Prostate gland (tissue), 2 donors: Measurements from ENCODE around the gene ST7L. TPM values are rescaled to one million over a fixed set of nuclear protein-coding genes. Genes with fewer than 3 reads are reported as not detected.

Source experiments
- DNase-seq: peaks from one replicate; pipeline ENCODE4 v3.0.0-alpha.2; 2019; ENCODE audit warnings: low spot score
- H3K27ac ChIP-seq, 2 donors: fragments of 200-600 bp; sonication (generic); 2 replicates each; pipeline ENCODE4 v1.5.1; 2017 to 2019
- H3K27me3 ChIP-seq: fragments of 200-600 bp; sonication (generic); replicated peaks from 2 replicates; pipeline ENCODE4 v1.5.1; 2019; ENCODE audit not compliant: insufficient read depth
- H3K36me3 ChIP-seq, 2 donors: fragments of 200-600 bp; sonication (generic); 1 replicate in 1 of 2; 2 replicates in 1 of 2; pipeline versions ENCODE4 v1.5.1 to v1.8.1; 2017 to 2019
- H3K4me1 ChIP-seq: fragments of 200-600 bp; sonication (generic); replicated peaks from 2 replicates; pipeline ENCODE4 v1.5.1; 2019
- H3K4me3 ChIP-seq, 2 donors: fragments of 200-600 bp; sonication (generic); 2 replicates each; pipeline ENCODE4 v1.5.1; 2017 to 2019
- H3K9me3 ChIP-seq: fragments of 200-600 bp; sonication (generic); 2 replicates; pipeline ENCODE4 v1.5.1; 2017
- CTCF ChIP-seq, 4 experiments: fragments of 200-600 bp in 2 of 4; fragments of 450-650 bp in 2 of 4; sonication (generic) in 2 of 4; IDR thresholded peaks; 1 replicate in 3 of 4; 2 replicates in 1 of 4; pipeline ENCODE4 v1.5.1; 2016 to 2019; ENCODE audit warnings: antibody characterized with exemption in 4 of 4, mild to moderate bottlenecking in 2 of 4, moderate library complexity in 2 of 4
- POLR2A ChIP-seq: fragments of 450-650 bp; IDR thresholded peaks from one replicate; pipeline ENCODE4 v1.6.1; 2016; ENCODE audit warnings: antibody characterized with exemption, mild to moderate bottlenecking
- POLR2AphosphoS5 ChIP-seq: sonication (generic); formaldehyde crosslinking; IDR thresholded peaks from one replicate; pipeline ENCODE4 v1.6.1; 2017; ENCODE audit warnings: antibody characterized with exemption
- WGBS: methylation state at CpG from one replicate; pipeline ENCODE4 v1.1.5; 2018; 5-methylcytosine and 5-hydroxymethylcytosine counted together
- intact Hi-C: fragments of 100-400 bp; cut with DNase I; formaldehyde crosslinking; loops from one replicate; pipeline ENCODE4 v1.14.2; 2022
- total RNA-seq, 2 donors: library from RNA; depleted of rRNA; stranded (reverse); fragments of >200 nt; gene quantifications; one replicate each; pipeline ENCODE4 v1.1.0, GENCODE V29; 2016

The ST7L gene
- total RNA-seq, 2 donors from 2014 or later, result 22.7 to 28.4 TPM

DNA sequence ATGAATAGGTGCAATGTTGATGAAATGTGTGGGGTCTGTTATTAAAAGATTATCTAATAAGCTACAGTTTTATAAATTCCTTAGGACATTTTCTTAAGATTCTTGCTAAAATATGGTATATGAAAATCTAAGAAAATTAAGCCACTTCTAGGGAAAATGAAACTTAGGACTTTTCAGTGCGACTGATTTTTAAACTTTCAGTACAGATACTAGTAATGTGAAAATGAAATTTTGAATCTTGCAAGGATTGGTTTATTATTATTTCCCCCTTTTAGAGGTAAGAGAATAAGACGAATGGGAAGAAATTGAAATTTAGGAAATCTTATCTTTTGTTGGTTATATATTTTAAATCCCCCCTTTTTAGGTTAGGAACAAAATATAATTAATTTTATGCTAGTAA, 17.1 kb upstream of the ST7L start:
- no peak for DNase-seq
- Histone ChIP-seq H3K27me3 (no peaks in the 10 kb centered on the region), H3K36me3 (no peaks in the 10 kb centered on the region), H3K4me1 (no peaks in the 10 kb centered on the region), H3K27ac (no peak overlapping the region), H3K9me3 (no peaks in the 10 kb centered on the region), H3K4me3 (no peak overlapping the region)
- TF ChIP-seq POLR2AphosphoS5 (no peak), POLR2A (no peak), CTCF (IDR thresholded peaks at IDR 0.05) (no peak)
- 88% methylated on average over 2 of the region's 2 CpGs for WGBS
- intact Hi-C loops, result no loop called here

DNA sequence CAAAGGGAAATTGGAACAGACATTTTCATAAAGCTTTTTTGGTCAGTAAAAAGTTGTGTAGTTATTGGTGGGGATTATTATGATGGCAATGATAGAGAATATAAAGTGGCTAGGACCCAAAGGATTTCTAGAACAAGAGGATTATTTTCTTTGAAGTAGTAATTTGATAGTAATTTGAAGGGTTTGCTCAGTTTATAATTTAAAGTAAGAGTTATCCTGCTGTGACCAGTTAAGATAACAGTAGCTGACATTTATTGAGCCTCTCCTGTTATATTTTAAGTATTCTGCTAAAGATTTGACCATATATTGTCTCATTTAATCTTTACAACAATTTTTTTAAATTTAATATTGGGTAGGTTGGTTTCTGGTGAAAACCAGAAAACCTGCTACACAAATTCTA, 15.4 kb upstream of the ST7L start:
- H3K4me3 ChIP-seq, result no peak overlapping the region
- H3K27ac ChIP-seq, result no peak overlapping the region
- H3K27me3 ChIP-seq, result no peaks in the 10 kb centered on the region
- no peaks in the 10 kb centered on the region for H3K36me3 ChIP-seq
- TF ChIP-seq CTCF (IDR thresholded peaks at IDR 0.05) (no peak), POLR2AphosphoS5 (no peak), POLR2A (no peak)
- H3K4me1 ChIP-seq, result no peaks in the 10 kb centered on the region
- intact Hi-C loops, result no loop called here
- H3K9me3 ChIP-seq, result no peaks in the 10 kb centered on the region
- no peak for DNase-seq

DNA sequence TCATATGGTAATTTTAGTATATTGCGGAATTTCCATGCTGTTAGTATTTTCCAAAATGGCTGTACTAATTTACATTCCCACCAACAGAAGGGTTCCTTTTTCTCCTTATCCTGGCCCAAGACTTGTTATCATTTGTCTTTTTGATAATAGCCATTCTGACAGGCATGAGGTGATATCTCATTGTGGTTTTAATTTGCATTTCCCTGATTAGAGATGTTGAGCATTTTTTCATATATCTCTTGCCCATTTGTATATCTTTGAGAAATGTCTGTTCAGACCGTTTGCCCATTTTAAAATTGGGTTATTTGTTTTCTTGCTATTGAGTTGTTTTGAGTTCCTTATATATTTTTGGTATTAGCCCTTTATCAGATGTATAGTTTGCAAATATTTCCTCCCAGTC, 14.7 kb upstream of the ST7L start:
- no peak overlapping the region for H3K4me3 ChIP-seq
- intact Hi-C loops, result no loop called here
- no peaks in the 10 kb centered on the region for H3K4me1 ChIP-seq
- TF ChIP-seq POLR2A (no peak), POLR2AphosphoS5 (no peak), CTCF (IDR thresholded peaks at IDR 0.05) (no peak)
- no peaks in the 10 kb centered on the region for H3K36me3 ChIP-seq
- no peaks in the 10 kb centered on the region for H3K27me3 ChIP-seq
- no peaks in the 10 kb centered on the region for H3K9me3 ChIP-seq
- H3K27ac ChIP-seq, result no peak overlapping the region
- 95% methylated on average over 2 of the region's 2 CpGs for WGBS
- no peak for DNase-seq

GRCh38 chr1:112629256-112629655, 10.3 kb upstream of the ST7L start:
- no peak for TF ChIP-seq POLR2AphosphoS5
- no peak for TF ChIP-seq CTCF (IDR thresholded peaks at IDR 0.05)
- no peak for TF ChIP-seq POLR2A
- Histone ChIP-seq H3K4me1 (no peaks in the 10 kb centered on the region), H3K9me3 (no peaks in the 10 kb centered on the region), H3K36me3 (no peaks in the 10 kb centered on the region), H3K27me3 (no peaks in the 10 kb centered on the region), H3K4me3 (no peak overlapping the region), H3K27ac (no peak overlapping the region)
- DNase-seq, result no peak
- intact Hi-C loops, result no loop called here

DNA sequence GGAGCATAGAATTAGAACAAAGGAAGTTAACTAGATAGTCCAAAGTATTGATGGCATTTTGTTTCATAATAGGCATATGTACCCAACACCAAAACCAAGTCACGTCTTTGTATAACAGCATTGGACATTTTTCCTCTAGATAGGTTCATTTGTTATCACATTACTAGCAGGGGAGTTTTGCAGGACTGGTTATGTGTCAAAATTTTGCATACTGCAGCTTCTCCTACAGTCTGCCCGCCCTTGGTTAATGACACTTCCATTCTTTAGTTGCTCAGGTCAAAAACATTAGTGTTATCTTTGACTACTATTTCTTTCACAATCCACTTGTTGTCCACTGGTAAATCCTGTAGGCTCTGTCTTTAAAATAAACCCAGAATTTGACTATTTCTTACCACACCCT, 9.6 kb upstream of the ST7L start:
- Histone ChIP-seq H3K27ac (no peak overlapping the region), H3K36me3 (no peaks in the 10 kb centered on the region), H3K4me1 (no peaks in the 10 kb centered on the region), H3K9me3 (no peaks in the 10 kb centered on the region), H3K27me3 (no peaks in the 10 kb centered on the region), H3K4me3 (no peak overlapping the region)
- intact Hi-C loops, result no loop called here
- 91% methylated on average over 2 of the region's 2 CpGs for WGBS
- DNase-seq, result no peak
- TF ChIP-seq POLR2AphosphoS5 (no peak), CTCF (IDR thresholded peaks at IDR 0.05) (no peak), POLR2A (no peak)
